Esophagus muscularis mucosa (tissue), 3 donors: ENCODE results near the gene ADCY9.

Experiments
- CTCF ChIP-seq, 3 experiments: fragments of 200-600 bp in 2 of 3; fragments of 450-650 bp in 1 of 3; sonication (generic) in 2 of 3; IDR thresholded peaks; one replicate each; pipeline ENCODE4 v1.5.1; 2017 to 2019; ENCODE audit warnings: antibody characterized with exemption in 3 of 3, mild to moderate bottlenecking in 2 of 3, moderate library complexity in 1 of 3
- POLR2A ChIP-seq: fragments of 450-650 bp; IDR thresholded peaks from one replicate; pipeline ENCODE4 v1.6.1; 2017; ENCODE audit warnings: antibody characterized with exemption, moderate library complexity, mild to moderate bottlenecking, low read depth

- TF ChIP-seq CTCF (IDR thresholded peaks at IDR 0.05) (no peak), POLR2A (no peak)
These were observed 3.9 kb upstream of the ADCY9 start for GRCh38 chr16:4120176-4120575.
